ENCODE results near the gene GPR137C.
"Not testable (repeated sequence)": the region's sequence is repeated elsewhere in the genome, so short reads cannot be mapped to it uniquely, and the experiment has no call there.

GPR137C gene

GRCh38 chr14:52568454-52568853 lies 15.8 kb downstream of the GPR137C start:
- not testable (repeated sequence) for DNase-seq

DNA sequence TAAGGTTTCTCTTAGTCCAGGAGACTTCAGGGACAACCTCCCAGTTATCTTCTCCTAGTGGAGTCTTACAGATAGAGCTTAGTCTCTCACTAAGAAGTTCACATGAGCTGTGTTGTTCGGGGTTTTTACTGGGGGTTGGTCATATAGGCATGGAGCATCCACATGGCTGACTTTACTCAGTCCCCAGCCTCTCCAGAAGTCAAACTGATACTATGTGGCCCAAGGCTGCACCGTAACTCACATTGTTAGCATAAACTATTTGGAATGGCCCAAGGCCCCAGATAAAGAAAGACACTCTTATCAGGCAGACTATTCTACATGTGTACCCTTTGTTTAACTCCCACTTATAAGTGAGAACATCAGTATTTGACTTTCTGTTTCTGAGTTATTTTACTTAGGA lies 23.2 kb downstream of the GPR137C start:
- no peak for DNase-seq

DNA sequence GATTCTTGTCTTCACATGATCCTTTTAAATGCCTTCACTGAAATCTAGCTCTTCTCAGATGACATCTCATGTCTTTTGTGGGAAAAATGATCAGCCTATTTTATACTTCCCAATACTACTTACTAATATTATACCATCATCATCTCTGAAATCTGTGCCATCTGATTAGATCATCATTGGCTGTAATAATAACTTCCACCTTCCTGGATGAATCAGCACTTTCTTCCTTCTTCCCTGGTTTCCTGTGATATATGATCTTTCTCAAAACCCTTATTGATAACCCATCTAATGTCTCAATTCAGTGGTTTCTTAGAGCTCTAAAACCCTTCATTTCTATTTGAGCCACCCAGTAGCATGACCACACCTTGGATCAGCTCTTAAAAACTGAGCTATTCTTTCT lies 30.9 kb downstream of the GPR137C start:
- no peak for DNase-seq

DNA sequence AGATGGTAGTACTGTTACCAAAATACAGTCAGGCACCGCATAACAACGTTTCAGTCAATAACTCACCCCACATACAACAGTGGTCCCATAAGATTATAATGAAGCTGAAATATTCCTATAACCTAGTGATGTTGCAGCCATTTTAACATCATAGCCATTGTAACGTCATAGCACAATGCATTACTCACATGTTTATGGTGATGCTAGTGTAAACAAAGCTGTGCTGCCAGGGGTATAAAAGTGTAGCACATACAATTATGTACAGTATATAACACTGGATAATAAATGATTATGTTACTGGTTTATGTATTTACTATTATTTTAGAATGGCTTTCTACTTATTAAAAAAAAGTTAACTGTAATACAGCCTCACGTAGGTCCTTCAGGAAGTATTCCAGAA lies 37.0 kb downstream of the GPR137C start:
- no peak for DNase-seq

DNA sequence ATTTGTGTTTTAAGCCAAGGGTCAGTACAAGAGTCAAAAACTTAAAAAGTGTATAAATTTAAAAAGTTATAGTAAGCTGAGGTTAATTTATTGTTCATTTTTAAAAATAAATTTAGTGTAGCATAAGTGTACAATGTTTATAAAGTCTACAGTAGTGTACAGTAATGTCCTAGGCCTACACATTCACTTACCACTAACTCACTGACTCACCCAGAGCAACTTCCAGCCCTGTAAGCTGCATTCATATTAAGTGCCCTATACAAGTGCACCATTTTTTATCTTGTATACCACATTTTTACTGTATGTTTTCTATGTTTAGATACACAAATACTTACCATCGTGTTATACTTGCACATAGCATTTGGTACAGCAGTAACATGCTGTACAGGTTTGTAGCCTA lies 37.7 kb downstream of the GPR137C start:
- no peak for DNase-seq

GRCh38 chr14:52596320-52596719 lies 43.7 kb downstream of the GPR137C start:
- no peak for DNase-seq

DNA sequence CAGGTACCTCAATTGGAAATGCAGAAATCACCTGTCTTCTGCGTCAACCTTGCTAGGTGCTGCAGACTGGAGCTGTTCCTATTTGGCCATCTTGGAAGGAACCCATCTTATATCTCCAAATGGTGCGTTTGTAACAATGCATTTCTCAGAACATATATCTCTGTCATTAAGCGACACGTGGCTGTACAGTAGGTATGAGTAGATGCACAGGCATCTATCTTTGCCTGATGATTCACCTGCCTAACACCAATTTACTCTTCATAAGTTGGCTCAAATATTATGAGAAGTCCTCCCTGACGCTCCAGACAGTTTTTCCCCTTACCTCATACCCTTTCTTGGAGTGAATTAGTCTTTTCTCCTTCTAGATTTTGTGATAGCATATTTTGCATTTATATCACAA lies 44.2 kb downstream of the GPR137C start:
- DNase-seq, result no peak

DNA sequence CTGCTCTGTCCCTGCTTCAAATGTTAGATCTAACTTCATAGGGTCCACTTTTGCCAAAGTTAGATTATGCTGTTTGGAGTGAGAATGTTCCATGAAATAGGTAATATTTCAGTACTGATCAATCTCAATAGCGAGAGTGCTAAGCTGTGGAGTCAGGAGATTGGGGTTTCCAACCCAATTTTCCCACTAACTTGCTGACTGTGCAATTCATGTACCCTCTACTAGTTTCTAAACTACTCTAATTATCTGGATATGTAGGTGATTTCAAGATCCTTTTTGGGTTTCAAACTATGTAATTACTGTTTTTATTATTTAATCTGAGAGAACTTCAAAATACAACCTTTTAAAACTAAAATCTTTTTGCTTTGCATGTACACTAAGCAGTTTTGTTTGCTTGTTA lies 45.9 kb downstream of the GPR137C start:
- DNase-seq, result no peak

DNA sequence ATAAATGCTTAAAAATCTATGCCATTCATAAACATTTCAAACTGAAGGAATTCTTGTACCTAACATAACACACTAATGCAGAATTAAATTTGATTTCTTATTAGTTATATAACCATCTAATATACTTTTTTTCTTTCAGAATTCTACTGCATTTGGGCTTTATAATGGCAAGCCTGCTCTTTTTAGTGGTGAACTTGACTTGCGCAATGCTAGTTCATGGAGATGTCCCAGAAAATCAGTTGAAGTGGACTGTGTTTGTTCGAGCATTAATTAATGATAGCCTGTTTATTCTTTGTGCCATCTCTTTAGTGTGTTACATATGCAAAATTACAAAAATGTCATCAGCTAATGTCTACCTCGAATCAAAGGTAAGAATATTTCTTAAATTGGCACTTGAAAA lies 47.3 kb downstream of the GPR137C start:
- DNase-seq, result no peak

- DNase-seq, result no peak
These were observed 49.5 kb downstream of the GPR137C start for GRCh38 chr14:52602131-52602530.

GRCh38 chr14:52607061-52607460 lies 54.4 kb downstream of the GPR137C start:
- no peak for DNase-seq

GRCh38 chr14:52609445-52610044 lies 56.9 kb downstream of the GPR137C start:
- no peak for DNase-seq

DNA sequence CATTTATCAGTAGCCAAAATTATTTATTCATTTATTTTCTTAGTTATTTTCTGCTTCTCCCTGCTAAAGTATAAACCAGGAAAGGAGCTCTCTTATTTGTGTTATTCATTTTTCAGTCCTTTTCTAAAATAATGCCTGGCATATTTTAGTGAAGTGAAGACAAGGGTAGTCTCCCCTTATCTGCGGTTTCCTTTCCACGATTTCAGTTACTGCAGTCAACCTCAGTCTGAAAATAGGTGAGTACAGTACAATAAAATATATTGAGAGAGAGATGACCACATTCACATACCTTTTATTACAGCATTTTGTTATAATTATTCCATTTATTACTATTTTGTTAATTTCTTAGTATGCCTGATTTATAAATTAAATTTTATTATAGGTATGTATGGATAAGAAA lies 57.6 kb downstream of the GPR137C start:
- no peak for DNase-seq

- no peak for DNase-seq
These were observed 66.0 kb downstream of the GPR137C start for GRCh38 chr14:52618602-52619001.

DNA sequence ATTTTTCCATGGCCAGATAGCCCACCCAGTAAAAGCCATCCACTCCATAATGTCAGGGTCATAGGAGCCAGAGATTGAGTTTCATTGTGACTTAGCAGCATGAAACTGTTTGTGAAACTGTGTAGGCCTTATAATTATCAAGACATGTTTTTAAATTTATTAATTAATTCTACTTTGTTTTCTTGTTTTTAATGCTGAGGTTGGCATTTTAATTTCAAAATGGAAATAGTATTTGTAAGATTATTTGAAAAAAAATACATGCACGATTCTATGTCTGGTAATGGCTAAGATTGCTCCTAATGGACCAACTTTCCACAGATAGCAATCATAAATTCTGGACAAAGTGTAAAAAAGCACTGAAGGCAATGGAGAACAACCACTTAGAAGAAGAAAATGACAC lies 67.1 kb downstream of the GPR137C start:
- no peak for DNase-seq

- DNase-seq, result no peak
These were observed 87.5 kb downstream of the GPR137C start for GRCh38 chr14:52640137-52640536.

- no peak for DNase-seq
These were observed 89.1 kb downstream of the GPR137C start for GRCh38 chr14:52641745-52642144.

- no peak for DNase-seq
These were observed 96.9 kb downstream of the GPR137C start for GRCh38 chr14:52649511-52649910.

DNA sequence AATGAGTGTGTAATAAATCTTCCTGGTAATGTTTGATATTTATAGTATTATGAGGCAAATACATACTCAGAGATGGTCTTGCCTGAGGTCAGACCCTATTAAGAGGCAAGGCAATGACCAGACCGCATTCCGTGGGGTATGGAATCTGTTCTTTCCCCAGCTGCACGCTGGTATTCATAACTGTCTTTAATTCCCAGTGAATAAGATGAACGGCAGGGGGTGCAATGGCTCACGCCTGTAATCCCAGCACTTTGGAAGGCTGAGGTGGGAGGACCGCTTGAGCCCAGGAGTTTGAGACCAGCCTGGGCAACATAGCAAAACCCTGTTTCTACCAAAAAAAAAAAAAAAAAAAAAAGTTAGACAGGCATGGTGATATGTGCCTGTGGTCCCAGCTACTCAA lies 98.1 kb downstream of the GPR137C start:
- DNase-seq, result no peak

DNA sequence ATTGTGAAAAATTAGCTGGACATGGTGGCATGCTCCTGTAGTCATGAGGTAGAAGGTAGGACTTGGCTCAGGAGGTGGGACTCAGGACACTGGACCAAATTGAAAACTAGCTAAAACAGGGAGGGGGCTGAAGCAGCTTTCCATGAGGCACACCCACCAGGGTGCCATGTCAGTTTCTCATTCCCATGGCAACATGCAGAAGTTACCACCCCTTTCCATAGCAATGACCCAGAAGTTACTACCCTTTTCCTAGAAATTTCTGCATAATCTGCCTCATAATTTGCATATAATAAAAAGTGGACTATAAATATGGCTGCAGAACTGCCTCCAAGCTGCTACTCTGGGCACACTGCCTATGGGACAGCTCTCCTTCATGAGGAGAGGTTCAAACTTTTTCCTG lies 104.3 kb downstream of the GPR137C start:
- no peak for DNase-seq

GRCh38 chr14:52660325-52660724 lies 107.7 kb downstream of the GPR137C start:
- no peak for DNase-seq

- DNase-seq, result no peak
These were observed 108.2 kb downstream of the GPR137C start for GRCh38 chr14:52660832-52661231.

- DNase-seq, result no peak
These were observed 108.7 kb downstream of the GPR137C start for GRCh38 chr14:52661314-52661713.

DNA sequence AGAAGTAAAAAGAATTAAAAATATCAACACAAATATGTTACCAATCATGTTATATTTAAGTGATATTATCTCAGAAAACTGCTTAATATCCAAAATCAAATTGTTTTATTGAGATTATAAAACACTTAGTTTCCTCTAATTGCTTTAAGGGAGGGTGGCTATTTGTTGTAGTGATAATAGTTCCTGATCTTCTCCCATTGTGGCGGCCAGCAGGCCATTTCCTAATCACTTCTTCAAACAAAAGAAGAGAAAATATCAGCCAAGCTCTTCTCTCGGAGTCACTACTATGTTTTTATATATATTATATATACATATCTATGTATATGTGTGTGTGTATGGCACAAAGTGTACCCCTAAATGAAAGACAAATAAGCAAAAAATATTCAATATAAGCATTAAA lies 111.2 kb downstream of the GPR137C start:
- no peak for DNase-seq

GRCh38 chr14:52678591-52678990 lies 126.0 kb downstream of the GPR137C start:
- peak; percentile 46 for DNase-seq
